Peyer's patch (tissue), 4 donors: ENCODE data around the gene SLC41A3. TPM values are rescaled to one million over a fixed set of nuclear protein-coding genes. Genes with fewer than 3 reads are reported as not detected.
A peak's percentile ranks its signal among the peaks of the same experiment; 100 is the strongest.

Source experiments
- DNase-seq, 3 donors: peaks; one replicate each; pipeline ENCODE4 v3.0.0-alpha.2; 2017 to 2019
- H3K27ac ChIP-seq, 4 donors: fragments of 200-600 bp; sonication (generic); one replicate each; pipeline ENCODE4 v1.5.1; 2016 to 2019
- H3K27me3 ChIP-seq, 2 donors: fragments of 200-600 bp; sonication (generic); one replicate each; pipeline ENCODE4 v1.5.1; 2019
- H3K36me3 ChIP-seq, 3 donors: fragments of 200-600 bp; sonication (generic); one replicate each; pipeline ENCODE4 v1.5.1; 2016 to 2019
- H3K4me1 ChIP-seq, 4 donors: fragments of 200-600 bp; sonication (generic); one replicate each; pipeline ENCODE4 v1.5.1; 2016 to 2019
- H3K4me3 ChIP-seq, 4 donors: fragments of 200-600 bp; sonication (generic); 1 replicate in 3 of 4; 2 replicates in 1 of 4; pipeline ENCODE4 v1.5.1; 2016 to 2019; ENCODE audit warnings: mild to moderate bottlenecking in 1 of 4
- H3K9me3 ChIP-seq, 4 donors: fragments of 200-600 bp; sonication (generic); one replicate each; pipeline ENCODE4 v1.5.1; 2016 to 2019; ENCODE audit warnings: mild to moderate bottlenecking in 1 of 4
- CTCF ChIP-seq, 6 experiments: fragments of 450-650 bp in 4 of 6; fragments of 200-600 bp in 2 of 6; sonication (generic) in 1 of 6; IDR thresholded peaks; one replicate each; pipeline ENCODE4 v1.5.1; 2017 to 2019; ENCODE audit warnings: antibody characterized with exemption in 6 of 6, mild to moderate bottlenecking in 3 of 6, moderate library complexity in 1 of 6
- POLR2A ChIP-seq, 2 donors: fragments of 450-650 bp; IDR thresholded peaks; one replicate each; pipeline ENCODE4 v1.5.1; 2017; ENCODE audit warnings: antibody characterized with exemption in 2 of 2, mild to moderate bottlenecking in 2 of 2, moderate library complexity in 2 of 2
- total RNA-seq, 4 donors: library from RNA; depleted of rRNA; stranded (reverse); fragments of >200 nt; gene quantifications; one replicate each; pipeline ENCODE4 v1.1.0, GENCODE V29; 2016

Gene SLC41A3
- total RNA-seq, 4 donors from 2014 or later = 45.4 to 79.9 (median 58.5) TPM

GRCh38 chr3:126124148-126124868 is 40.4 kb upstream of the SLC41A3 start:
- Histone ChIP-seq H3K4me1 (no peaks in the 10 kb centered on the region), H3K9me3 (no peaks in the 10 kb centered on the region), H3K4me3 (no peak overlapping the region), H3K36me3 (no peaks in the 10 kb centered on the region), H3K27ac (no peak overlapping the region), H3K27me3 (no peaks in the 10 kb centered on the region)
- DNase-seq = peak in 1 of 3 donors; percentile 32
- no peak for TF ChIP-seq CTCF (IDR thresholded peaks at IDR 0.05)
- TF ChIP-seq POLR2A (IDR thresholded peaks at IDR 0.05) = no peak

GRCh38 chr3:126121632-126122031 is 37.7 kb upstream of the SLC41A3 start:
- DNase-seq = no peak
- H3K4me3 ChIP-seq = no peak overlapping the region
- H3K27ac ChIP-seq = no peak overlapping the region
- no peaks in the 10 kb centered on the region for H3K27me3 ChIP-seq
- no peaks in the 10 kb centered on the region for H3K4me1 ChIP-seq
- TF ChIP-seq POLR2A (IDR thresholded peaks at IDR 0.05) (no peak), CTCF (IDR thresholded peaks at IDR 0.05) (no peak)
- no peaks in the 10 kb centered on the region for H3K9me3 ChIP-seq
- H3K36me3 ChIP-seq = no peaks in the 10 kb centered on the region

- no peak overlapping the region for H3K4me3 ChIP-seq
- no peaks in the 10 kb centered on the region for H3K36me3 ChIP-seq
- no peak overlapping the region for H3K27ac ChIP-seq
- TF ChIP-seq CTCF (IDR thresholded peaks at IDR 0.05) = no peak
- no peak for TF ChIP-seq POLR2A (IDR thresholded peaks at IDR 0.05)
- no peaks in the 10 kb centered on the region for H3K9me3 ChIP-seq
- no peak for DNase-seq
- no peaks in the 10 kb centered on the region for H3K27me3 ChIP-seq
- no peaks in the 10 kb centered on the region for H3K4me1 ChIP-seq
Measured at GRCh38 chr3:126121074-126121473, 37.1 kb upstream of the SLC41A3 start.

GRCh38 chr3:126119976-126120375 is 36.1 kb upstream of the SLC41A3 start:
- Histone ChIP-seq H3K4me1 (no peaks in the 10 kb centered on the region), H3K27ac (no peak overlapping the region), H3K4me3 (no peak overlapping the region), H3K36me3 (no peaks in the 10 kb centered on the region), H3K9me3 (no peaks in the 10 kb centered on the region), H3K27me3 (no peaks in the 10 kb centered on the region)
- DNase-seq = no peak
- TF ChIP-seq CTCF (IDR thresholded peaks at IDR 0.05) (no peak), POLR2A (IDR thresholded peaks at IDR 0.05) (no peak)

GRCh38 chr3:126119008-126119675 is 35.2 kb upstream of the SLC41A3 start:
- H3K4me1 ChIP-seq = no peaks in the 10 kb centered on the region
- DNase-seq = peak in 1 of 3 donors; percentile 17
- H3K4me3 ChIP-seq = no peak overlapping the region
- H3K27me3 ChIP-seq = no peaks in the 10 kb centered on the region
- no peak for TF ChIP-seq CTCF (IDR thresholded peaks at IDR 0.05)
- TF ChIP-seq POLR2A (IDR thresholded peaks at IDR 0.05) = no peak
- H3K27ac ChIP-seq = no peak overlapping the region
- H3K9me3 ChIP-seq = no peaks in the 10 kb centered on the region
- H3K36me3 ChIP-seq = no peaks in the 10 kb centered on the region
